ENCODE results near the gene ATP13A2.
"Not testable (repeated sequence)": the region's sequence is repeated elsewhere in the genome, so short reads cannot be mapped to it uniquely, and the experiment has no call there.

The ATP13A2 gene

DNA sequence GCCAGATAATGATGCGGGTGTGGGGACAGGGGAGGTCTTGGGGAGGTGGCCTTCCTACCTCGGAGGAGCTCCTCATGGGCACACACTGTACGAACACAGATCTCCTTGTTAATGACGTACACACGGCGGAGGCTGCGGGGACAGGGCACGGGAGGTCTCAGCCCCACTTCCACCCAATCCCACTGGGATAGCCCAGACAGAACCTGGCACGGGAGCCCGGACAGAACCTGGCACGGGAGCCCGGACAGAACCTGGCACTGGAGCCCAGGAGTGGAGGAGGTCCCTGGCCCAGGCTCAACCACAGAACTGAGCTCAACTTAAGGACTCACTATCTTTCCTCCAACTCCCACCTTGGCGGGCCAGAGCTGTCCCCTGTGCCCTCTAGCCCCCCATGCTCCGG is 36.5 kb downstream of the ATP13A2 start:
- no peak for DNase-seq

DNA sequence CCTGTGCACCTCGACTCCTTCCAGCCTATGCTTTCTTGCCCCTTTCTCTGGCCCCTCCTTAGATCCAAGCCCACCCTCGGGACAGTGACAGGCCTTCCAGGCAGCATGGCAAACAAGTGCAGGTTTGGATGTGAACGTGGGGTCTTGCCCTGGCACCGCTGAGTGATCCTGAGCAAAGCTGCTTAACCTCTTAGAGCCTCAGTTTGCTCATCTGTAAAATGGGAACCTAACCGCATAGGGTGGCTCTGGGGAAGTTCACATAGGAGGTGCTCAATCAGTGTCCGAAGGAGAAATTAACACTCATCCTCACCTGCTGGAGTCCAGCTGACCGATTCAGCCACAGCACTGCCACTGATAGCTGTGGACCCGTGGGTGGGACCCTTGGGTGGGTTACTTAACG is 38.5 kb downstream of the ATP13A2 start:
- DNase-seq = no peak

DNA sequence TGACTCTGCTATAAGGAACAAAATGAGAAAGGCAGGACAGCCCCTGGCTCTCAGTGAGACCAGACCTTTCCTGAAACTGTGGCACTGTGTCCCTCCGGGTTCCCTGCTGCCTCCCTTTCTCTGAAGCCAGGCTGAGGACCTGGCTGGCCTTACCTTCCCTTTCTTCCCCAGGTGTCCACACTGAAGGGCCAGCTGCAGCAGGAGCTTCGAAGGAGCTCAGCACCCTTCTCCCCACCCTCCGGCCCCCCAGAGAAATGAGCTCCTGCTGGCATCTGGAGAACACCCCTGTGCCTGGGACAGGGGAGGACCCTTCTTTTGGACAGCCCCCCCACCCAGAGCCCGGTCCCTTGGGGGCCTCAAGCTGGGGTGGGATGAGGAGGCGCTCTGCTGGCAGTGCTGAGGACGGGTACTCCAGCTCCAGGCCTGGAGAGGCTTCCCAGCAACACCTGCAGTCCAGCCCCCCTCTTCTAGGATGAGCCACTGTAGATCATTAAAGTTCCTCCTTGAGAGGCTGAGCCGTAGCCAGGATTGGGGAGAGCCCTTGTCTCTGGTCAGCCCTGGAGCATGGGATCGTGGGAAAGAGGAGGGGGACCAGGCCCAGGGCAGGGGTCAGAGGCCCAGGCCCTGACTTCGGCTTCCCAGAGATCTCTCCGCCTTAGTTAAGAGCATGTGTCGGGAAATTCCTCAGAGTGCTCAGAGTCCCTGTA is 39.4 kb downstream of the ATP13A2 start:
- DNase-seq = no peak

DNA sequence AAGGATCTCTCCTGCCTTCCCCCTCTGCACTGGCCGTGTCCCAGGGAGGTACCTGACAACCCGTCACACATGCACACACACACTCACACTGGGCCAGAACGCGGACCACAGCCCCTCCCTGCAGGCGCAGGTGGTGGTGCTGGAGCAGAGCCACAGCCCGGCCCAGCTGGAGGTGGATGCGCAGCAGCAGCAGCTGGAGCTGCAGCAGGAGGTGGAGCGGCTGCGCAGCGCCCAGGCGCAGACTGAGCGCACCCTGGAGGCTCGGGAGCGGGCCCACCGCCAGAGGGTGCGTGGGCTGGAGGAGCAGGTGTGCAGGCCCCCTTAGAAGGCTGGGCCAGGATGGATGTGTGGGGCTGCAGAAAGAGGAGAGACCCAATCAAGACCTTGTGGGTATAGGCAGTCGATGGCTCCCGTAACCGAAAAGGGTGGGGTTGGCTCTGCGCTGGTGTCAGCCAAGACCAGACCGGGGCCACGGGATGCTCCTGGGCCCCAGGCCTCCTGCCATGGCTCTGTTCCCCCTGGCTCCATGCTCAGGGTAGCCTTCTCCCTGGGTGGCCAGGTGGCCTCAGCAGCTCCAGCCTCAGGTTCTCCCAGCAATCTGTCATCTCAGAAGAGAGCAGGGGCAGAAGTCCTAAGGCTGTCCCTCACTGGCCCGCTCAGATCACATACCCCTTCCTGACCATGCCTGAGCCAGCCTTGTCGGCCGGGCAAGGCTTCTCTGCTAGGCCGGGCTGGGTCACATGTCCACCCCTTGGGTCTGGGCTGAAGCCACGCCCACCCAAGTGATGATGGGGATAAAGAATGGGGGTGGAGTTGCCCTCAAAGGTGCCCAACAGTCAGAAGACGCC is 40.2 kb downstream of the ATP13A2 start:
- no peak for DNase-seq

DNA sequence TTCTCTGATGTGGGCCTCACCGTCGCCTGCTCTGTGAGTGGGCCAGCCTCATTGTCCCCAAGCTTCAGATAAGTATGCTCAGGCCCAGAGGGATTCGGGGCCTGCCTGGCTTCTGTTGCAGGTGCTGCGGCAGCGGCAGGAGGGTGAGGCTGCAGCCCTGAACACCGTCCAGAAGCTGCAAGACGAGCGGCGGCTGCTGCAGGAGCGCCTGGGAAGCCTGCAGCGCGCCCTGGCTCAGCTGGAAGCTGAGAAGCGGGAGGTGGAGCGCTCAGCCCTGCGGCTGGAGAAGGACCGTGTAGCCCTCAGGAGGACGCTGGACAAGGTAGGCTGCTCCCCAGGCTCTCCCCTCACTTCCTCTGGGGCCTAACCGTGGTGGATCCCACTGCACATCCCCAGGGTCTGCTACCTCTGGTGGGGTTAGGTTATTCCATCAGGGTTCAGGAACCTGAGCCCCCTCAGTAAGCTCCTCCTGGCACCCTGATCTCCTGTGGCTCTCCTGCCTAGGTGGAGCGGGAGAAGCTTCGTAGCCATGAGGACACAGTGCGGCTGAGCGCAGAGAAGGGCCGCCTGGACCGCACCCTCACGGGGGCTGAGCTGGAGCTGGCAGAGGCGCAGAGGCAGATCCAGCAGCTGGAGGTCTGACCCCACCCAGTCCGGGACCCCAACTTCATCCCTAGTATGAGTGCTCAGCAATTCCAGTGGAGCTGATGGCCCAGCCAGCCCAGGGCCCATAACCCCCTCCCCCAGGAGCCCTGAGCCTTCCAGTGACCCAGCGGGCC is 41.4 kb downstream of the ATP13A2 start:
- no peak for DNase-seq

DNA sequence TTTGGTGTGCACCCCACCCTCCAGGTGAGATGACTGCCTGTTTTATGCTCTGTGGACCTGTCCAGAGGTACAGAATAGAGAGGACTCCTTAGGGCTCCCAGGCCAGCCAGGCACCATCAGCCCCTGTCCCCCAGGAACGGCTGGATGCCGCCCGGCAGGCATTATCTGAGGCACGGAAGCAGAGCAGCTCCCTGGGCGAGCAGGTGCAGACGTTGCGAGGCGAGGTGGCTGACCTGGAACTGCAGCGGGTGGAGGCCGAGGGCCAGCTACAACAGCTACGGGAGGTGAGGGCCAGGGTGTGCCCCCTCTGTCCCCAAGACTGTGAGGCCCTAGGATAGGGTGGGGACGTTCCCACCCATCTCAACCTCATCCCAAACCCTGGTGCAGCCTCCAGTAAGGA is 42.1 kb downstream of the ATP13A2 start:
- no peak for DNase-seq

DNA sequence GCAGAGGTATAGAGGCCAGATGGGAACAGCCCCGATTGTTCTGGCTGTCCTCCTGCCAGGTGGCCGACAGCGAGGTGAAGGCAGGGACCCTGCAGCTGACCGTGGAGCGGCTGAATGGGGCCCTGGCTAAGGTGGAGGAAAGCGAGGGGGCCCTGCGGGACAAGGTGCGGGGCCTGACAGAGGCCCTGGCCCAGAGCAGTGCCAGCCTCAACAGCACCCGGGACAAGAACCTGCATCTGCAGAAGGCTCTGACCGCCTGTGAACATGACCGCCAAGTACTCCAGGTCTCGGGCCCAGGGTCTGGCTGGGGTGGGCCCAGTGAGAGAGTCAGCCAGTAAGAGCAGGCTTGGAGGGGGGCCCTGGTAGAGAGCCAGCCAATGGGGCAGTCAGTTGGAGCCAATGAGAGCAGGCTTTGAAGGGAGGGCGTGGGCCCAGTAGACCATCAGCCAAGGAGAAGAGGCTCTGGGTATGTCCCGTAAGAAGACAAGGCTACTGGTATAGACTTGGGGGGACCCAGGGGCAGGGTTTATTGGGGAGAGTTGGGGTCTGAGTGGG is 42.6 kb downstream of the ATP13A2 start:
- no peak for DNase-seq

DNA sequence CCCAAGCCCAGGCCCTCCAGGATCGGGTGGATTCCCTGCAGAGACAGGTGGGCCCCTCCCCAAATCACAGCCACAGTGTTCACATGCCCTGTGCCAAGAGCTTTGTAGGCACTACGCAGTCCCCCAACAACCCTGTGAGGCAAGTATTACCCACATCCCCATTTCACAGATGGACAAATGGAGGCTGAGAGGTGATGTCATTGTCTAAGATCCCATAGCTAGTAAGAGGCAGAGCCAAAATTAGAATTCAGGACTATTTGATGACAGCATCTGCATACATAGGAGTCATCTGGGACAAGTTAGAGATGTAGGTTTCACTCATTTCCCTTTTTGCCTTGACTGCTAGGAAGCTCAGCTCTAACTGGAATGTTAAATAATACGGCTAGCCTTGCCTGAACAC is 43.4 kb downstream of the ATP13A2 start:
- no peak for DNase-seq

DNA sequence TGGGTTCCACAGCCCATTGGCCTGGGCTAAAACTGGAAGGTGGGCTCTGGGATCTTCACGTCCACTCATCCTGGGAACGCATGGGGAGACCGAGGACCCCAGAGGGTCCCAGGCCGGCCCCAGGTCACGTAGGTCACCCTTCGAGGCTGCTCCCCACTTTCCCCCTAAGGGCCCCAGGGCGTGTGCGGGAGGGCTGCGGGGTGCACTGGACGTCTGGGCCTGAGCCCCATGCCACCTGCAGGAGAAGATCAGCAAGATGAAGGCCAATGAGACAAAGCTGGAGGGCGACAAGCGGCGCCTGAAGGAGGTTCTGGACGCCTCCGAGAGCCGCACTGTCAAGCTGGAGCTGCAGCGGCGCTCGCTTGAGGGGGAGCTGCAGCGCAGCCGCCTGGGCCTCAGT is 43.8 kb downstream of the ATP13A2 start:
- DNase-seq = no peak

DNA sequence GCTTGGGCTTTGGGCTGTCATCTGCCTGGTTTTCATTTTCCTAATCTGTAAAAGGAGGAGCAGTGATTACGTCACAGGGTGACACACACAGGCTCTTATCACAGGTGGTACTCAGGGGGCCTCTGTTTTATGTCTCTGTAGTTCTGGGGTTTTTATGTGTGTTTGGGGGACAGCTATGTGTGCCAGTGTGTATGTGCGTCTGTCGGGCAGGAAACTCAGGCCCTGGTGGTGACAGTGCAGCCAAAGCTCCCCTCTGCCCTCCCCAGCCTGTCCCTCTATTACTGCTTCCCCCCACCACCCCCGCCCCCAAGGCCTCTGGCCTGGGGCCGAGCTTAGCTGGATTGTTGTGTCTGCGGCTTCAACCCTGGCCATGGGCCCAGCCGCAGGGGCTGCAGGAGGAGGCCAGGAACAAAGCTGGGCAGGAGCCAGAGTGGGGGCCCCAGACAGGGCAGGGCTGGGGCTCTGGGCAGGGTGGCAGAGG is 44.6 kb downstream of the ATP13A2 start:
- DNase-seq = no peak

DNA sequence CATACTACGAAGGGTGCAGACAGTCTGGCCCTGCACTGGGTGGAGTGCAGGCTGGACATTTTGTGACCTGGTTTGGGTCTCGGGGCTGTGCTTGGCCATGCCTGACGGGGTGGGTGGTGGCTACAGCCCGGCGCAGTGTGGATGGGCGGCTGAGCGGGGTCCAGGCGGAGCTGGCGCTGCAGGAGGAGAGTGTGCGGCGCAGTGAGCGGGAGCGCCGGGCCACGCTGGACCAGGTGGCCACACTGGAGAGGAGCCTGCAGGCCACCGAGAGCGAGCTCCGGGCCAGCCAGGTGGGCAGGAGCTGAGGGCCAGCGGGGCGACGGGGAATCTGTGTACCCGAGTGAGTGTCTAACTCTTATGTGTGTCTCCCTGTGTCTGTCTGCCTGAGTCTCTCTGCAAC is 45.4 kb downstream of the ATP13A2 start:
- DNase-seq = no peak

DNA sequence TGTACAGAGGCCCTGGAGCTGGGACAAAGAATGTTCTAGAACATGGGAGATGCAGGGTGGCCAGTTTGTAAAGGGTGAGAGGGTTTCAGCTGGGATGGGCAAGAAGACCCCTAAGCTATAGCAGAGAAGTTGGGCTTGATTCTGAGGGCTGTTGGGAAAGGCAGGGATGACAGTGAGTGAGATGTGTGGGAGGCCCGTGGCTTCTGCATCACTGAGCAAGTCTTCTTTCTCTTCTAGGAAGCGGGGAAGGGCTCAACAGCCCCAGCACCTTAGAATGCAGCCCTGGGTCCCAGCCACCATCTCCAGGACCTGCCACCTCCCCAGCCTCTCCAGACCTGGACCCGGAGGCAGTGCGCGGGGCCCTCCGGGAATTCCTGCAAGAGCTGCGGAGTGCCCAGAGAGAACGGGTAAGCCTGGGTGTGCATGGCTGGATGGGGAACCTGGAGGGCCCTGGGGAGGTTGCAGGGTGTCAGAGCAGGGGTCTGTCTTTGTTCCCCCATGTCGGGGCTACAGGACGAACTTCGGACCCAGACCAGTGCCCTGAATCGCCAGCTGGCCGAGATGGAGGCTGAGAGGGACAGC is 46.2 kb downstream of the ATP13A2 start:
- DNase-seq = no peak

DNA sequence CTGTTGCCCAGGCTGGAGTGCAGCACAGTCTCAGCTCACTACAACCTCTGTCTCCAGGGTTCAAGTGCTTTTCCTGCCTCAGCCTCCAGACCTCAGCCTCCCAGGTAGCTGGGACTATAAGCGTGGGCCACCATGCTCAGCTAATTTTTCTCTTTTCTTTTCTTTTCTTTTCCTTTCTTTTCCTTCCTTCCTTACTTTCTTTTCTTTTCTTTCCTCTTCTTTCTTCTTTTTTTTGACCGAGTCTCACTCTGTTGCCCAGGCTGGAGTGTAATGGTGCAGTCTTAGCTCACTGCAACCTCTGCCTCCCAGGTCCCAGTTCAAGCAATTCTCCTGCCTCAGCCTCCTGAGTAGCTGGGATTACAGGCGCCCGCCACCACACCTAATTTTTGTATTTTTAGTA is 47.6 kb downstream of the ATP13A2 start:
- DNase-seq = not testable (repeated sequence)

DNA sequence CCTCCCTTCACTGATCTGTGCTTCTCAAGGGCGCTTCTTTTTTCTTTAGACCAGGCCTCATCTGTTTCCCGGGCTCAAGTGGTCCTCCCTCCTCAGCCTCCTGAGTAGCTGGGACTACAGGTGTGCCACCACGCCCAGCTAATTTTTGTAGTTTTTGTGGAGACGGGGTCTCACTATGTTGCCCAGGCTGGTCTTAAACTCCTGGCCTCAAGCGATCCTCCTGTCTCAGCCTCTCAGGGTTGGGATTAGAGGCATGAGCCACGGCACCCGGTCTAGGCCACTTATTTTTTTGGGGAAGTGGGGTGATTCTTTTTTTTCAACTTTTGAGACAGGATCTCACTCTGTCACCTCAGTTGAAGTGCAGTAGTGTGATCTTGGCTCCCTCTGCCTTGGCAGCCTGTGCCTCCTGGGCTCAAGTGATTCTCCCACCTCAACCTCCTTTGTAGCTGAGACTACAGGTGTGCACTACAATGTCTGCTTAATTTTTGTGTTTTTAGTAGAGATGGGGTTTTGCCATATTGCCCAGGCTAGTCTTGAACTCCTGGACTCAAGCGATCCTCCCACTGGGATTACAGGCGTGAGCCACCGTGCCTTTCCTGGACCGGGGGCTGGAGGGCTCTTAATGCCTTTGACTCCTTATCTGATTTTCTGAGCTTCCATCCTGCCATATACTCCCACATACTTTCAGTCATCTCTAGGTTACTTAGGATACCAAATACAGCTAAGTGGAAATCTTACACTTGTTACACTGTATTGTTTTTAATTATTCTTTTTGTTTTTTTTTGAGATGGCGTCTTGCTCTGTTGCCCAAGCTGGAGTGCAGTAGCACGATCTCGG is 50.2 kb downstream of the ATP13A2 start:
- no peak for DNase-seq

DNA sequence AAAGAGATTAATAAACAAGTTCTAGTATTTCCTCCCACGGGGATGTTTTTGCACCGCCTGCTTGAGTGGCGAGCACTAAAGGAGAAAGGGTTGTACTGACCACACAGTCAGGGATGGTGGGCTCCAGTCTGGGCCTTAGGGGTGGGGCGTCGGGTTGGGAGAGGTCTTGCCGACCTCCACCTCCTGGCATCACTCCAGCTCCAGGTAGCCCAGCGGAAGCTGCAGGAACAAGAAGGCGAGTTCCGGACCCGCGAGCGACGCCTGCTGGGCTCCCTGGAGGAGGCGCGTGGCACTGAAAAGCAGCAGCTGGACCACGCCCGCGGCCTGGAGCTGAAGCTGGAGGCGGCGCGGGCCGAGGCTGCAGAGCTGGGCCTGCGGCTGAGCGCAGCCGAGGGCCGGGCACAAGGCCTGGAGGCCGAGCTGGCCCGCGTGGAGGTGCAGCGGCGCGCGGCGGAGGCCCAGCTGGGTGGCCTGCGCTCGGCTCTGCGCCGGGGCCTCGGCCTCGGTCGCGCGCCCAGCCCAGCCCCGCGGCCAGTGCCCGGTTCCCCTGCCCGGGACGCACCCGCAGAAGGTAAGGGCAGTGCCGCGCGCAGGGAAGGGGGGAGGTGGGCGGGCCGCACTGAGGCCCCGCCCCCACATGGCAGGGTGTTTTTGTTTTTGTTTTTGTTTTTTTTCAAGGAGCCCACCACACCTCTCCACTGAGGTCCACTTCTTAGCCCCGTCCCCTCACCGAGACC is 51.0 kb downstream of the ATP13A2 start:
- peak in 1 of 2 experiments; percentile 8 for DNase-seq

DNA sequence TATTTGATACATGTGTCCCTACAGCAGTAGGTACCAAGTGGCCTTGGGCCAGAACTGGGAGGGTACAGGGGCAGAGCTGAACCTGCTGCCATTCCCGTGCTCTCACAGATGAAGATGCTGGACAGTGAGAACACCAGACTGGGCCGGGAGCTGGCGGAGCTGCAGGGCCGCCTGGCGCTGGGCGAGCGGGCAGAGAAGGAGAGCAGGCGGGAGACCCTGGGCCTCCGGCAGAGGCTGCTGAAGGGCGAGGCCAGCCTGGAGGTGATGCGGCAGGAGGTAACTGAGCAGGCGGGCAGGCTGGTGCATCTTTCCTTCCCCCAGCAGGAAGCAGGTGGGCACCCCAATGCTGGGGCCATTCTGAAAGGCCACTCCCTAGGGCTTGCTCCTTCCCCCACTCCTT is 53.3 kb downstream of the ATP13A2 start:
- DNase-seq = no peak

DNA sequence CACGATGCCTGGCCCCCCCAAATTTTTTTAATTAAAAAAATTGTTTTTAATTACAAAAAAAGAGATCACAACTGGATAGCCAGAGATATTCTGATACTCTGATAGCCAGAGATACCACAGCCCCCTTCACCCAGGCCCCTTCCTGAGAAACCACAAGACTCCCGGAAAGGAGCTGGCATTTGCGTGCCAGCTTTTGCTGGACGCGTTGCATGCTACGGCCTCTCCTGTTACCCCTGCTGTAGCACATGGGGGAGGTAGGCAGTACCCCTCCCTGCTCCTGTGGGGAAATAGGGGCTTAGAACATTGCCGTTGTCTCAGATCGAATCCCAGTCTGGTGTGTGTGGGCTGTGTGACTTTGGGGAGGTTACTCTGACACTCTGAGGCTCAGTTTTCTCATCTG is 54.0 kb downstream of the ATP13A2 start:
- DNase-seq = no peak

DNA sequence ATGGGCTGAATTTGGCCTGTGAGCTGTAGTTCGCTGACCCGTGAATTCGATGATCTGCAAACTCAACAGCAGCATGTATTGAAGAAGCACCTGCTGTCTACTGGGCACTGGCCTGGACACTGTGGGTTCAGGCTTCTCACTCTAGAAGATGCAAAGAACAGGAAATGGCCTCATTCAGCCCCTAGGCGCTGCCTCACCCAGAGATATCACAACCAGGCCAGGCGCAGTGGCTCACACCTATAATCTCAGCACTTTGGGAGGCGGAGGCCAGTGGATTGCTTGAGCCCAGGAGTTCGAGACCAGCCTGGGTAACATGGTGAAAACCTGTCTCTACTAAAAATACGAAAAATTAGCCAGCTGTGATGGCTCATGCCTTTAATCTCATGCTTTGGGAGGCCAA is 55.0 kb downstream of the ATP13A2 start:
- no peak for DNase-seq

DNA sequence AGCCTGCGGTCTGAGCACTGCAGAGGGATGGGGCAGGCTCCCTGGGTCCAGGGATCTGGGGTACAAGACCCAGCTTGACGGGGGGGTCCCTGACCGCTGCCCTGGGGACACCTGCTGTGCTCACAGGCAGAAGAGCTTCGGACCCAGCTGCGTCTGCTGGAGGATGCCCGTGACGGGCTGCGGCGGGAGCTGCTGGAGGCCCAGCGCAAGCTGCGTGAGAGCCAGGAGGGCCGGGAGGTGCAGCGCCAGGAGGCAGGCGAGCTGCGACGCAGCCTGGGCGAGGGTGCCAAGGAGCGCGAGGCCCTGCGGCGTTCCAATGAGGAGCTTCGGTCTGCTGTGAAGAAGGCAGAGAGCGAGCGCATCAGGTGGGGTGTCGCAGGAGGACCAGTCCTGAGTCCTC is 56.5 kb downstream of the ATP13A2 start:
- DNase-seq = no peak

DNA sequence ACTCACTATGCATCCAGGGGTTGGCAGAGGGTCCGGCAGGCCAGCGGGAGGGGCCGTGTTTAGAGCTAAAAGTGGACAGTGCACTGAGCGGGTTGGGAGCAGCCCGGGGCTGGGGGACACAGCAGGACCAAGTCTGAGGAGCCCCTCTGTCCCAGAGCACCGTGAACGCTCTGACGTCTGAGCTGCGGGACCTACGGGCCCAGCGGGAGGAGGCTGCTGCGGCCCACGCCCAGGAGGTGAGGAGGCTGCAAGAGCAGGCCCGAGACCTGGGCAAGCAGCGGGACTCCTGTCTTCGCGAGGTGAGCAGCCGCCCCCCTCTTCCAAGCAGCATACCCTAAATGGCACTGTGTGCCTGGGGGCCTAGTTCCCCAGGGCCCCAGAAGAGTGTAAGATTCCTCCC is 57.1 kb downstream of the ATP13A2 start:
- no peak for DNase-seq

DNA sequence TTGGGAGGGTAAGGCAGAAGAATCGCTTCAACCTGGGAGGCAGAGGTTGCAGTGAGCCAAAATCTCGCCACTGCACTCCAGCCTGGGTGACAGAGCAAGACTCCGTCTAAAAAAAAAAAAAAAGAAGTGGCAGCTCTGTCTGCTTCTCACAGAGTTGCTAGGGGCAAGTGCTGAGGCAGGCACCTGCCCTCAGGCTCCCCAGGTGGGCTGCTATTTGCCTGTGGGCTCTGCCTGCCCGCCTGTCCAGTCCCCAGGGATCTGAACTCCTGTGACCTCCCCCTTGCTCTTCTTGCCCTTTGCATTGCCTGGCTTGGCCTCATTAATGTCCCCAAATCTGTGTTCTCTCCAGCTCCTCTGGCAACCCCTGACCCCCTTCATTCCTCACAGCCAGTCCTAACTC is 59.4 kb downstream of the ATP13A2 start:
- DNase-seq = not testable (repeated sequence)
